DMS153 treated with DMSO at 0.1 percent for 48 hours (cell line): ENCODE results near the gene NOS1AP.
A peak's percentile ranks its signal among the peaks of the same experiment; 100 is the strongest.

Experiments used
- DNase-seq: peaks from one replicate; lab custom pipeline; 2025; ENCODE audit not compliant: unreplicated experiment; lab: John Stamatoyannopoulos, UW

The NOS1AP gene

GRCh38 chr1:162285149-162285561 is 215.7 kb downstream of the NOS1AP start:
- peak; percentile 94 for DNase-seq

DNA sequence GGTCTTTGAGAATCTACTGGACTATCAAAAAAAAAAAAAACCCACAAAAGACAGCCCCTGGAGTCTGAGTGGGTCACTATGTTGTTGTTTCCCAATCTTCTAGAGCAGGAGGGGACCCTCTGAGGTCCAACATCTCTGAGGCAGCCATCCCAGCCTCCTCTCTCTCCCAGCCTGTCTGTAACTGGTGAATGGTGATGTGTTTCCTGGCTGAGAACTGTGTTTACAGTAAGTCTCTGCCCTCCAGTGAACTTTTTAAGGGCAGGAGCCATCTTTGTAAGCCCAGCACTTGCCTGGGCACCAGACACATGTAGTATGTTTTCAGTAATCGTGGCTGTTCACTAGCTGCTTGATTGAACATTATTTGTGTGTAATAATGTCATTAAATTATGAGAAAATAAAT is 221.5 kb downstream of the NOS1AP start:
- DNase-seq = no peak

DNA sequence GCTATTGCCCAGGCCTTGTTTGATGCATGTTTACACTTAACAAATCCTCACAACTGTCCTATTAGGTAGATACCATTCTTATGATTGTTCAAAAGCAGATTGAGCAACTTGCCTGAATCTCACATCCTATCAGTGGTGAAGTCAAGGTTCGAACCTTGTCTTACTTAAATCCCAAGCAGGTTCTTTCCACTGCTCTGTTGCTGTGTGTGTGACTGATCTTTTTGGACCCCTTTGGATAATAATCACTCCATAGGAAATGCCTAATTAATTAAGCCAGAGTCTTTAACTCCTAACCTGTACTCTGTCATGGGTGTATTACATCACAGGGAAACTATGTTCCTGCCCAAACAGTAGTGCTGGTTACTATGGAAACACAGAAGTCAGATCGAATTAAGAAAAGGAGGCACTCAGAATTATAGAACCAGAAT is 222.9 kb downstream of the NOS1AP start:
- no peak for DNase-seq

DNA sequence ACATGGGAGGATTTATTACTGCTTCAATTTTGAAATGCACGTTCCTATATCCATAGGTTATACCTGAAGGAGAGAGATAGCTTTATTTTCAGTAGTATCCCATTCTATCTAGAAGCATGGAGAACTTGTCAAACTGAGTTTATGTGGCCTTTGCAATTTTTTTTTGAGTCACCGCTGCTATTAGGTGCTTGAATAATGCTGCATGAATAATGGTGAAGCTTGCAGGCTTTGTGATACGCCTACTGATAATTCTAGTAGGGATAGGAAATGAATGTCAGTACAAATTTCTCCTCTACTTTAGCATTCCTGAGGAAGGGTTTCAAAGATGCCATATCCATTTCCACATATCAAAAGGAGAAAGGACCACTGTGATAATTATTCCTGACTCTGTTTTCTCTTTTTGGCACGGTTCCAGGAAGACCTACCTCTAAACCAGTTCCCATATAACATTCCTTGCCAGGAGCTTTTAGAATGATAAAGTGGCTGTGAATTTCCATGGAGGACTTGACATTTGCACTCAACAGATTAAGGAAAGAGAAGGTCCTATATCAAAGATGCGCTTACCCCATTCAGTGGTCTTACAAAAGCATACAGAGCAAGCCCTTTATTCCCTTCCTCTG is 223.7 kb downstream of the NOS1AP start:
- DNase-seq = no peak

GRCh38 chr1:162294015-162294414 is 224.5 kb downstream of the NOS1AP start:
- no peak for DNase-seq

- no peak for DNase-seq
Observed at GRCh38 chr1:162297208-162297607, 227.7 kb downstream of the NOS1AP start.

DNA sequence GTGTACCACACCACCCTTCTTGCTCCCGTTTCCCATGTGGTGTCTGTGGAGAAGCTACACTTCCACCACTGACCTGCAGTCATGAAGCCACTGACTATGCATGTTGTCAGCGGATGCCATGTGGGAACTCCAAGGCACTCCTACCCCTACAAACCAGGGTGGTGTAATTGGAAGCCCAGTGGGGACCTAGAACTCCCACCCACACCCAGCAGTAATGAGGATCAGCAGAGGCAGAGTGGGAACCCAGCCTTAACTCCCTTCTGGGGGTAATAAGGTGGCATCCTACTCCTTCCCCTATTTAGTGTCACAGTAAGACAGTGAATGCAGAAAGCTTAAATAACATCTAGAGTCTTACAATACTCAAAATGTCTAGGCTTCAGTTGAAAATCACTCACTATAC is 228.8 kb downstream of the NOS1AP start:
- DNase-seq = no peak

GRCh38 chr1:162299018-162299417 is 229.5 kb downstream of the NOS1AP start:
- DNase-seq = no peak

DNA sequence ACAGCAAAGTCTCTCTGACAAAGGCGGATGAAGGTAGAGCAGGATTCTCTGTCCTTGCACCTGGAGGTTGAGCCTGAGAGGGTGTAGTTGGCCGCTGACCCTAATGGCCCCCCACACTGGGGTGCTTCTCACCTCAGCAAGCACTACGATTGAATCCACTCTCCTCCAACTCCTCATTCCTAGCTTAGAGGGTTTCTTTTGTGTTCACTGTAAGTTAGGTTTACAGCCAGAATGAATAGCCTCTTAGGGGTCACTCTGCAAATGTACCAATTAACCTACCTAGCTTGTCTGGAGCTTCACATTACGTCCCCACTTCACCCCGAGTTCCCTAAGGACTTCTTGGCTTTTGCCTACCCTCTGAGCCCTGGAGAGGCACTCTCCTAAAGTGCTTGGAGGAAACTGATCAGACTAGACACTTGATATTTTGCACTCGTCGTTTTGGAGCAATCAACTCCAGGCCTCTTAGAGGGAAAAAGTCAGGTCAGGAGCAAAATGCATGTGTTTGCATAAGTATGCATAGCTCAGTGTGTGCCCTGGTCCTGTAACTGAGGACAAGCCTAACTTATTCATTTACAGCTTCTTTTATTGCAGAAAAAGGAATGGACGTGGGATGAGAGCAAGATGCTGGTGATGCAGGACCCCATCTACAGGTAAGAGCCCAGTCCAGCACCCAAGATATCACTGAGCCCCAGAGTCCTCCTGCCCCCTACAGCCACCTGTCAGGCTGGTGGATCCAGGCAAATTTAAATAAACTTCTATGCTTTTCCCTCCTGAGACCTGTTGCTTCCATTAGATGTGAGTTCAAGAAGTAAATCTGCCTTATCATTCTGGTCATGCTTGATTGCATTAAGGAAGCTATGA is 230.8 kb downstream of the NOS1AP start:
- DNase-seq = no peak

DNA sequence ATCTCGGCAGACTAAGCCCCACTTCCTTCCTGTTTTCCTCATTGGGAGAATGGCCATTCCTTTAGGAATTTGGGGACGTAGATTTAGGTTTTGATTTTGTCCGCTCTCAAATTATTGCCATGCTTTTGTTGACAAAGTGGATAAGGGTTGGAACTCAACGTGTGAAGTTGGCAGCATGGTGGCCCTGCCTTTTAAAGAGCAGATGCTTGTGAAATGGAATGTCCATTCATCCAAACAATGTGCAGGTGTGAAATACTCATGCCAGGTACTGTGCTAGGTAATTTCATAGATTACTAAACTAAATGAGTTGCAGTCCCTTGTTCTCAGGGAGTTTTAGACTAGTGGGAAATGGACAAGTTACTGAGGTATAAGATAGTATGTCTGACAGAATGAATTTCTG is 232.2 kb downstream of the NOS1AP start:
- DNase-seq = no peak

DNA sequence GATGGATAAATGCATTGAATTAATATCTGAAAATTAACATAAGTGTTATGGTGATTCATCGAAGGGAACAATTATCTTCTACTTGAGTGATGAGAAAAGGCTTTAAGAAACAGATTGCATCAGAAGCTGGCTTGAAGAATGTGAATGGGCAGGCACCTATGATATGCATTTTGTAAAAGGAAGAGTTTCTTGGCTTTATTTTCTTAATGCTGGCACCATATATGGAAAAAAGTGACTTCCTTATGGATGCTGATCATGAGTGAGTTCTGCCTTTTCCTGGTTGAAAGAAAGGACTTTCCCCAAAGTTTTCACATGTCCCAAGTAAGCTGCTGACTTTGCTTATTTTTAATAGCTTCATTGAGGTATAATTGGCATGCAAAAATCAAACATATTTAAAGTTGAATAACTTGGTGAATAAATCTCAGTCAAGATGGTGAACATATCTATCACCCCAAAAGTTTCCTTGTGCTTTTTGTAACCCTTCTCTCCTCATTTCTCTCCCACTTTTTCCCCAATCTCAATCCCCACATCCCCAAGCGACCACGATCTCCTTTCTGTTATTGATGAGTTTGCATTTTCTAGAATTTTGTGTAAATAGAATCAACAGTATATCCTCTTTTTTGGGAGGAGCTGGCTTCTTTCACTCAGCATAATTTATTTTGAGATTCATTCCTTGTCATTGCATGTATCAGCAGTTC is 233.0 kb downstream of the NOS1AP start:
- DNase-seq = no peak

DNA sequence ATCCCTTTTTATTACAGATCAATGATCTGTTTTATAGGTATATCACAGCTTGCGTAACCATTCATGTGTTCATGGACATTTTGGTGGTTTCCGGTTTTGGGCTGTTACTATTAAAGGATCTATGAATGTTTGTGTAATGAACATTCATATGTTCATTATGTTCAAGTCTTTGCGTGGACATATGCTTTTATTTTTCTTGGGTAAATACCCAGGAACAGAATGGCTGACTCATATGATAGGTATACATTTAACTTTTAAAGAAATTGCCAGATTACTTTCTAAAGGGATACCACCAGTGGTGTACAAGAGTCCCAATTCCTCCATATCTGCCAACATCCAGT is 233.5 kb downstream of the NOS1AP start:
- no peak for DNase-seq

- DNase-seq = no peak
Observed at GRCh38 chr1:162304736-162305135, 235.2 kb downstream of the NOS1AP start.

DNA sequence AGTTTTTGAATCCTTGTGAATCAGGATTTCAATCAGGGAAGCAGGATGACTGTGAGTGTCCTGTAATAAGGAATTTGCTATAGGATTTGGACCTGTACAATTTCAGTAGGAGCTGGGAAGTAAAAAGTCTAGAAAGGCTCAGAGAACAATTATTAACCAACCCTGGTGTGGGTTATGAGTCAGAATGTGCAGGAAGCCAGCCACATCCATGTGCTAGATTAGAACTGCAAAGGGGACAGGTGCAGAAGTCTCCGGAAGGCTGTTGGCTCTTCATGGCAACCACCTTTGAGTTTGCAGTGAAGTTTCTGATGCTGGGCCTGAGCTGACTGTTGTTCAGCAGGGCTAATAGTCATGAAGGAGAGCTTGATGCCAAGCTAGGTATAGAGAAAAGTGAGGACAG is 236.5 kb downstream of the NOS1AP start:
- DNase-seq = no peak

DNA sequence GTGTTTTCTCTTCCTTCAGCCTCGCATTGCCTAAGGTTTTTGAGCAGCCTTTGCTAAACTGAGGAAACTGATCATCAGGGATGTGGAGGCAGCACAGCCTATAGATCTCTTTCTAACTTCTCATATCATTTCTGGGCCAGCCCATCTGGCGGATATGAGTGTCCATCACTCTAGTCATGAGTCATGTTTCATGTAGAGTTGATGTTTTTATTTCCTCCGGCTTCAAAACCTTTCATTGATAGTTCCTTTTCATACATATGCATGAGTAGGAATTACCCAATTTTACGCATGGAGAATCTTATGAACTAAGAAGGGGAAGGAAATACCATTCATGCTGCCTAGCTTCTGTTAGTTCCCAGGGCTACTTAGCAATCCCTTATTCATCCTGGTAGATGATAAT is 240.8 kb downstream of the NOS1AP start:
- no peak for DNase-seq

DNA sequence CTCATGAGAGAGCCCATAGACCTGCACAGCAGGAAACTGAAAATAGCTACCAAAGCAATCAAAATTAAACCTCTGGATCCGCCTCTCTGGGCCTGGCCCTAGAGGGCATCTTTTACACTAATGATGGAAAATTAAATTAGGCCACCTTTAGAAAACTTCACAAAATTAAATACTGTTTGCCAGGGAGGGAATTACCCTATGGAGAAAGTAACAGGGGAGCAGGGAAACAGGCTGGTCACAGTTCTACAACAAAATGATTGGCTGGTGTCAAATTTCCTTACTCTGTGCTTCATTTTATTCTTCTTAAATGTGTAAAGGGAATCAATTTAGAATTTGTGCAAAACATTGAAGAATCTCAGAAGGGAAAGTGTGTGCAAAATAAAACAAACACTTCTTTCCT is 244.7 kb downstream of the NOS1AP start:
- no peak for DNase-seq

- DNase-seq = no peak
Observed at GRCh38 chr1:162315673-162316072, 246.2 kb downstream of the NOS1AP start.

DNA sequence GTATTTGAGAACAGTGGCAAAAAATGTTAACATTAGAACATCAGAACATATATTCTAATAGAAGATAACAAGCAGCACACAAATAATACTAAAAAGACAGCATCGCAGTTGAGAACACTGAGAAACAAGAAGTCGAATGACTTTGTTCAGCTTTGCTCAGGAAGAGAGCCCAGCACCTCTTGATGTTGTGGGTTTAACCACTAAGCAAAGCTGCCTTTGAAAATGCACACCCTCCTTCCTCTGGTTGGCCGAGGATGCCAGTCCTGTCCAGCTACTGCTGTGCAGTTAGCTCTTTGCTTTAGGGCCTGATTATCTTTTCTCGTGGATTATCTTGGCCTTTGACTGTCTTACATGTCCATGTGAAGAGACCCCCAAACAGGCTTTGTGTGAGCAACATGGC is 246.7 kb downstream of the NOS1AP start:
- no peak for DNase-seq

DNA sequence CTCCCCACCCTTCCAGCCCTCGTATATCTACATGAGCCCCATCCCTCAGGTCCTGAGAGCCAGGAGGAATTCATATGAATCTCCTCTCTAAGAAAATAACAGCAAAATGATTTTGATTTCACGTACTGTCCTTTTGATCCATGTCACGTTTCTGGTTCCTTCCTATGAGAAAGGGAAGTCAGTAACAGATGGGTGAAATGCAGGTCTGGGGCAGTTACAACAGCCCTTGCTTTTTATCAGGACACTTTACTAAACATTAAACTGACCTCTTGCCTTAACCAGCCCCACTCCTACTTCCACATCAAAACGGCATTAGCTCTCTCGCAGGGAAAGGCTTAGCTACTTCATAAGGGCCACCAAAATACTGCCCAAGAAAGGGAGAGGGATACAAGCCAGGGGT is 248.1 kb downstream of the NOS1AP start:
- no peak for DNase-seq

DNA sequence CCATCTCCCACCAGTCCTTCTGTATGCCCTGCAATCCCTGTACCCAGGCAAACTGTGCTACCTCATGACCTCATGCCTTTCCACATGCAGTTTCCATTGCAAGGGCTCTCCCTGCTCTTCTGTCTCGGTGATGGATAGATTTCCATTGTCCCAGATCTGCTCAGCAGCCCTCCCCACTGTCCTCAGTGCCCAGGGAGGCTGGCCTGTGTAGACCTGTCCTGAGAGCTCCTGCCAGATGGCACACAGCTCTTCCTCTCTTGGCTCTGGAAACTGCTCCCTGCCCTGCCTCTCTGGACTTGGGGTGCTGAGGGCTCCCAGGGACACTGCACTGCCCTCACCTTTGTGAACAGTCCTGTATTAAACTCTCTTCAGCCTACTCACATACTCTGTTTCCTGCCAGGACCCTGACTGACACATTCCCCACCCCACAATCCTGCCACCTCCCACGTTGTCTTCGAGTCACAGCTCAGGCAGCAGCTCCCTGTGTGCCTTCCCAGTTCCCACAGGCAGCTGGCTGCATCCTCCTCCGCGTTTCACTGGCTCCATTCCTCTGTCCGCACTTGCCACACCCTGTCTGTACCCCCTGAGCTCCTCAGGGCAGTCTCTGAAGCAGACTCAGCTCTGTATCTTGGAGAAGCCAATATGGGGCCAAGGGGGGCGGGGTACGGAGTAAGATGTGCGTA is 250.1 kb downstream of the NOS1AP start:
- no peak for DNase-seq

- DNase-seq = no peak
Observed at GRCh38 chr1:162321809-162322422, 252.4 kb downstream of the NOS1AP start.
